ENCODE data around the gene CNOT11. TPM values are rescaled to one million over a fixed set of nuclear protein-coding genes. Genes with fewer than 3 reads are reported as not detected.

Gene CNOT11
- total RNA-seq, 1 experiment from 2014 or later: 57.8 TPM

DNA sequence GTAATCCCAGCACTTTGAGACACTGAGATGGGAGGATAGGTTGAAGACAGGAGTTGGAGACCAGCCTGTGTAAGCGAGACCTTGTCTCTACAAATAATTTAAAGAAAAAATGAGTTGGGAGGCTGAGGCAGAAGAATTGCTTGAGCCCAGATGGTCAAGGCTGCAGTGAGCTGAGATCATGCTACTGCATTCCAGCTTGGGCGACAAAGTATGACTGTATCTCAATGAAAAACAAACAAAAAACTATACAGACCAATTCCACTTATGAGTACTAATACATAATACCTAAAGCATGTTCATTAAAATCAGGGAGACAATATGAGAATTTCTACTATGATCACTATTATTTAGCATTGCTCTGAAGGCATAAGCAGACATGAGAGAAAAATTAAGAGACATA is 43.2 kb downstream of the CNOT11 start:
- Histone ChIP-seq H3K27me3 (ENCODE audit: insufficient read depth, low read length) (no peaks in the 10 kb centered on the region), H3K79me2 (ENCODE audit: insufficient read depth, low read length) (peaks cover 84% of the 10 kb centered on the region), H4K20me1 (ENCODE audit: insufficient read depth) (no peaks in the 10 kb centered on the region), H3K27ac (ENCODE audit: low read depth, low read length) (no peak overlapping the region), H3K4me3 (replicated peaks in 1 of 2; ENCODE audit: low read depth in 1 of 2, low read length in 2 of 2) (no peak overlapping the region), H3K36me3 (ENCODE audit: control insufficient read depth in 1 of 2, insufficient read depth in 2 of 2, low read length in 2 of 2) (peaks cover 12 to 18% of the 10 kb centered on the region in 2 experiments; a peak in 3 of 4 replicates), H3K4me1 (ENCODE audit: control insufficient read depth in 1 of 2, insufficient read depth in 2 of 2, low read length in 2 of 2) (no peaks in the 10 kb centered on the region), H3K9me2 (ENCODE audit: insufficient read depth) (no peaks in the 10 kb centered on the region), H3K9me3 (ENCODE audit: control insufficient read depth in 1 of 2, insufficient read depth in 1 of 2, low read depth in 1 of 2, low read length in 2 of 2) (no peaks in the 10 kb centered on the region), H3K9ac (ENCODE audit: low read length) (no peak overlapping the region), H3K4me2 (ENCODE audit: low read length) (no peak overlapping the region), H2AFZ (ENCODE audit: low read depth, low read length, poor library complexity, severe bottlenecking) (no peak overlapping the region)
- ATAC-seq (no peak), DNase-seq (ENCODE audit: low read depth, low spot score) (no peak)
- RAD21 ChIA-PET (ENCODE audit: low non-redundant PET in 1 of 2, low total read pairs in 2 of 2, uncharacterized antibody in 2 of 2, unreplicated experiment in 2 of 2): no interaction called here
- TF ChIP-seq JUND (IDR thresholded peaks at IDR 0.05) (no peak), ELF1 (IDR thresholded peaks at IDR 0.05; ENCODE audit: borderline replicate concordance, low read depth) (no peak), CBX3 (IDR thresholded peaks at IDR 0.05; ENCODE audit: low read depth) (no peak), CTCF (IDR thresholded peaks at IDR 0.05 in 2 of 3, conservative IDR thresholded peaks at IDR 0.05 in 1 of 3; ENCODE audit: borderline replicate concordance in 1 of 3, insufficient read depth in 1 of 3, low read depth in 2 of 3, low read length in 2 of 3) (no peak), ZNF274 (IDR thresholded peaks at IDR 0.05; ENCODE audit: low read depth, low read length) (no peak), SRF (IDR thresholded peaks at IDR 0.05; ENCODE audit: low read depth) (no peak)
- intact Hi-C loops (cut with micrococcal nuclease): no loop called here
- no TSS peak for BruUV-seq (replicated peaks)
- CTCF ChIA-PET: no interaction called here
- POLR2A ChIA-PET: no interaction called here

DNA sequence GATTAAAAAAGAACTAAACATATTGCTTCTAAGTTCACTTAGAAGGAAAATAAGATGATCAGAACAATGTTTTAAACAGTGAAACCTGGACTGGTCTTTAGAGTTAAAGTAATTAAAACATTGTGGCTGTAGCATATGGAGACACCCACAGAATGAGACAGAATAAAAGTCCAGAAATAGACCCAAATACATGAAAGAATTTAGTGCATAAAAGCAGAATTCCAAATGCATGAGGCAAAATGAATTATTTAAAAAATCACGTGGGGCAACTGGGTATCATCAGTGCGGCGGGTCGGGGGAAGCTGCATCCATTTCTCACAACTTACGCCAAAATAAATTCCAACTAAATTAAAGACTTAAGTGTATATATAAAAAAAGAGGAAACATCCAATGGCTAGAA is 43.7 kb downstream of the CNOT11 start:
- H3K9ac ChIP-seq (ENCODE audit: low read length): no peak overlapping the region
- CTCF ChIA-PET: no interaction called here
- H3K27ac ChIP-seq (ENCODE audit: low read depth, low read length): no peak overlapping the region
- peaks cover 88% of the 10 kb centered on the region for H3K79me2 ChIP-seq (ENCODE audit: insufficient read depth, low read length)
- no peaks in the 10 kb centered on the region for H4K20me1 ChIP-seq (ENCODE audit: insufficient read depth)
- no peak overlapping the region for H3K4me2 ChIP-seq (ENCODE audit: low read length)
- no peaks in the 10 kb centered on the region for H3K27me3 ChIP-seq (ENCODE audit: insufficient read depth, low read length)
- no TSS peak for BruUV-seq (replicated peaks)
- no peak overlapping the region for H3K4me3 ChIP-seq (replicated peaks in 1 of 2; ENCODE audit: low read depth in 1 of 2, low read length in 2 of 2)
- peaks cover 12 to 18% of the 10 kb centered on the region in 2 experiments; a peak in 3 of 4 replicates for H3K36me3 ChIP-seq (ENCODE audit: control insufficient read depth in 1 of 2, insufficient read depth in 2 of 2, low read length in 2 of 2)
- intact Hi-C loops (cut with micrococcal nuclease): no loop called here
- H2AFZ ChIP-seq (ENCODE audit: low read depth, low read length, poor library complexity, severe bottlenecking): no peak overlapping the region
- POLR2A ChIA-PET: no interaction called here
- H3K4me1 ChIP-seq (ENCODE audit: control insufficient read depth in 1 of 2, insufficient read depth in 2 of 2, low read length in 2 of 2): no peaks in the 10 kb centered on the region
- no peaks in the 10 kb centered on the region for H3K9me2 ChIP-seq (ENCODE audit: insufficient read depth)
- H3K9me3 ChIP-seq (ENCODE audit: control insufficient read depth in 1 of 2, insufficient read depth in 1 of 2, low read depth in 1 of 2, low read length in 2 of 2): no peaks in the 10 kb centered on the region
- ATAC-seq (no peak), DNase-seq (ENCODE audit: low read depth, low spot score) (no peak)
- RAD21 ChIA-PET (ENCODE audit: low non-redundant PET in 1 of 2, low total read pairs in 2 of 2, uncharacterized antibody in 2 of 2, unreplicated experiment in 2 of 2): no interaction called here
- no peak for TF ChIP-seq YY1 (IDR thresholded peaks at IDR 0.05; ENCODE audit: extremely low read depth, insufficient replicate concordance, low read depth, low read length)
- TF ChIP-seq SRF (IDR thresholded peaks at IDR 0.05; ENCODE audit: low read depth): no peak
- no peak for TF ChIP-seq RAD21 (IDR thresholded peaks at IDR 0.05; ENCODE audit: low read depth)
- TF ChIP-seq ZFX (IDR thresholded peaks at IDR 0.05): no peak
- TF ChIP-seq ELF1 (IDR thresholded peaks at IDR 0.05; ENCODE audit: borderline replicate concordance, low read depth): no peak
- TF ChIP-seq JUND (IDR thresholded peaks at IDR 0.05): no peak
- no peak for TF ChIP-seq SIN3A (IDR thresholded peaks at IDR 0.05; ENCODE audit: low read depth)
- TF ChIP-seq SP1 (IDR thresholded peaks at IDR 0.05; ENCODE audit: low read depth): no peak
- TF ChIP-seq, protein P1, sequence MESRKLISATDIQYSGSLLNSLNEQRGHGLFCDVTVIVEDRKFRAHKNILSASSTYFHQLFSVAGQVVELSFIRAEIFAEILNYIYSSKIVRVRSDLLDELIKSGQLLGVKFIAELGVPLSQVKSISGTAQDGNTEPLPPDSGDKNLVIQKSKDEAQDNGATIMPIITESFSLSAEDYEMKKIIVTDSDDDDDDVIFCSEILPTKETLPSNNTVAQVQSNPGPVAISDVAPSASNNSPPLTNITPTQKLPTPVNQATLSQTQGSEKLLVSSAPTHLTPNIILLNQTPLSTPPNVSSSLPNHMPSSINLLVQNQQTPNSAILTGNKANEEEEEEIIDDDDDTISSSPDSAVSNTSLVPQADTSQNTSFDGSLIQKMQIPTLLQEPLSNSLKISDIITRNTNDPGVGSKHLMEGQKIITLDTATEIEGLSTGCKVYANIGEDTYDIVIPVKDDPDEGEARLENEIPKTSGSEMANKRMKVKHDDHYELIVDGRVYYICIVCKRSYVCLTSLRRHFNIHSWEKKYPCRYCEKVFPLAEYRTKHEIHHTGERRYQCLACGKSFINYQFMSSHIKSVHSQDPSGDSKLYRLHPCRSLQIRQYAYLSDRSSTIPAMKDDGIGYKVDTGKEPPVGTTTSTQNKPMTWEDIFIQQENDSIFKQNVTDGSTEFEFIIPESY (IDR thresholded peaks at IDR 0.05; ENCODE audit: extremely low read depth, insufficient replicate concordance, low read length): no peak
- TF ChIP-seq, protein P2, sequence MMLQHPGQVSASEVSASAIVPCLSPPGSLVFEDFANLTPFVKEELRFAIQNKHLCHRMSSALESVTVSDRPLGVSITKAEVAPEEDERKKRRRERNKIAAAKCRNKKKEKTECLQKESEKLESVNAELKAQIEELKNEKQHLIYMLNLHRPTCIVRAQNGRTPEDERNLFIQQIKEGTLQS (IDR thresholded peaks at IDR 0.05): no peak

All from HCT116 (cell line).